ENCODE measurements around the gene ALDH1A1.

The ALDH1A1 gene

DNA sequence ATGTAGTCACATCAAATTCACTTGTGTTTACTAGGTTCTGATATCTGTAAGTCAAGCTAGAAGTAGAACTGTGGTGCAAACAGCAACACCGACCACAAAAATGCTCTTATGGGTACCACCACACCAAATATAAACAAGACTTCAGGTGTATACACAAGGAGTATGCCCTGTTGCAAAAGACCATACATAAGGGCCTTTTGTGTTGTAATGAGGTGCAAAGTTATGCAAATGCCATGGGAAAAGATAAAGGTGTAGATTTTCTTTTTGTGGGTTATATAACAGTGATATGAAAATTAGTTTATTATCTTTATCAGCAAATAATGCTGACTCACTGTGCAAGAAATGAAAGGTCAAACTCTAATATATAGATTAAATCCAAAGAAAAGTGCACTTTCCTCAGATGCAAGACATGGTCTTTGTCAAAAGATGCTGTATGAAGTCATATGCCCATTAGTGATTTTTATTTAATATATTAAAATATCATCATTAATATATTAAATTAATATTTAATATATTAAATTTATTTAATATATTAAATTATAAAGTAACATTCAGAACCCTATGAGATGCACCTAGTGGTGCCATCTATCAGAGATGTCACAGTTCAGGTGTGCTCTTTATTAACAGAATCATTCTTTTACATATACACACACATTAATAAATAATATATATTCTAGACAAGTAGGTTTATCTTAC lies 26.7 kb upstream of the ALDH1A1 start:
- DNase-seq (ENCODE audit: low read depth in 2 of 2, low spot score in 1 of 2): no peak

DNA sequence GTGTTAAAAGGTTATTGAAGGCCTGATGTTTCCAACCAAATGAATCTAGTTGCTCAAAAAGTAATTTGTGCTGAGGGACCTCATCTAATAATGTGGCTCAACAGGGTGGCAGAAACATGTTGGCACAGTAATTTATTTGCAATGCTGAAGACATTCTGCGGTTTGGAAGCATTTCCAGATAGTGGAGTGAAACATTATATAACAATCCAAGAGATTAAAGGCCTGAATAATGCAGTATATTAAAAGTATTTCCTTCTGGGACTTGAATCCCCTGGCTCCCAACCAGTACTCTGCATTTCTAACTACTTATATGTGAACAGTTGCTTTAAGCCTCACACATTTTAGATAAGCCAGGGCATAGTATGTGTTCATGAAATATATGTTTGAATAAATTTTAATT lies 25.9 kb upstream of the ALDH1A1 start:
- DNase-seq (ENCODE audit: low read depth in 2 of 2, low spot score in 1 of 2): no peak

DNA sequence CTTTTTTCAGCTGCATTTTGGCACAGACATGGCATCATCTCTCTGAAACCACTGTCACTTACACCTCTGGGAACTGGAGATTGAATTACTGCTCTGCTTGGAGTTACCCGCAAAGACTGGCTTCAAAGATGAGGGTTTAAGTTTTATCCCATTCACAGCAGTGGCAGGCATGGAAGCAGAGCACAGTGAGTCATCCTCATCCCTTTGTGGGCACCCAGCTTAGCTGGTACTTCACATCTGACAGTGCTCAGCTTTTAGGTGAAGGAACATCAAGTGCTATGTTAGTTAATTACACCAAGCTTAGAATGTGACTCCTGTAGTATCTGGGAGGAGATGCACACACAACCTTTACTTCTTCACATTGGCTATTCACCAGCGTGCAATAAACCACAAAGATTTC lies 24.8 kb upstream of the ALDH1A1 start:
- no peak for DNase-seq (ENCODE audit: low read depth in 2 of 2, low spot score in 1 of 2)

GRCh38 chr9:72974501-72974900 lies 21.6 kb upstream of the ALDH1A1 start:
- DNase-seq (ENCODE audit: low read depth in 2 of 2, low spot score in 1 of 2): no peak

GRCh38 chr9:72972636-72973035 lies 19.8 kb upstream of the ALDH1A1 start:
- DNase-seq (ENCODE audit: low read depth in 2 of 2, low spot score in 1 of 2): no peak

GRCh38 chr9:72971411-72971810 lies 18.6 kb upstream of the ALDH1A1 start:
- DNase-seq (ENCODE audit: low read depth in 2 of 2, low spot score in 1 of 2): no peak

DNA sequence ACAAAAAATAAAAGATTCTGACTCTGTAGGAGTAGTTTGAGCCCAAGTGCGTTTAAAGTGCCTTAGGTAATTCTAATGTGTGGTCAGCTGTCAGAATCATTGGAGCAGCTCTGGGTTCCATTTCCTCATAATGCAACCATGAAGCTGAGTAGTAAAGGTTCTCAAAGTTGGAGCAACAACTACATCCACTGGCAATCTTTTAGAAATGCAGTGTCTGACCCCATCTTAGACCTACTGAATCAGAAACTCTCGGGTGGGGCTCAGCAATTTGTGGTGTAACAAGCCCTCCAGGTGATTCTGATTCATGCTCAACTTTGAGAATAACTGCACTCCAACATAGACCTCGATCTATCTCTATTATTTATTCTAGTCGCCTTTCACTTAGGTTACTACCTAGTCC lies 7.6 kb upstream of the ALDH1A1 start:
- no peak for DNase-seq (ENCODE audit: low read depth in 2 of 2, low spot score in 1 of 2)

GRCh38 chr9:72958485-72959281 lies 5.8 kb upstream of the ALDH1A1 start:
- no peak for DNase-seq (ENCODE audit: low read depth in 2 of 2, low spot score in 1 of 2)

- no peak for DNase-seq (ENCODE audit: low read depth in 2 of 2, low spot score in 1 of 2)
These were observed 2.7 kb upstream of the ALDH1A1 start for GRCh38 chr9:72955571-72955970.

DNA sequence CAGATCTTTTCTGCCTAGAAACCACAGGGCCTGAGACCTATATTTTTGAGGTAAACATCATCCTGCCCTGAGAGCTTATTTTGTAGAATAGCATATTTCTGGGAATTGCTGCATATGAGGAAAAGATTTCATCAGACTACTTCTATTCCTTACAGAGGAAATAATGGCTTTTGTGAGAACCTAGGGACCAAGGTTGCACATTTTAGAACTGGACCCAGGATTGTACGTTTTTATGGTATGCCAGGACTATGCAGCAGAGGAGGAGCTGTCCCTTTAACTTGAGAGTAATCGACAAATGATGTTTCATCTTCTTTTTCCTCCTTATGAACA lies 2.2 kb upstream of the ALDH1A1 start:
- DNase-seq (ENCODE audit: low read depth in 2 of 2, low spot score in 1 of 2): no peak

GRCh38 chr9:72954431-72955125 lies 1.7 kb upstream of the ALDH1A1 start:
- DNase-seq (ENCODE audit: low read depth in 2 of 2, low spot score in 1 of 2): no peak

GRCh38 chr9:72952381-72952690 lies 517 bp downstream of the ALDH1A1 start:
- DNase-seq (ENCODE audit: low read depth in 2 of 2, low spot score in 1 of 2): no peak

- DNase-seq (ENCODE audit: low read depth in 2 of 2, low spot score in 1 of 2): no peak
These were observed 1.1 kb downstream of the ALDH1A1 start for GRCh38 chr9:72951520-72952380.

DNA sequence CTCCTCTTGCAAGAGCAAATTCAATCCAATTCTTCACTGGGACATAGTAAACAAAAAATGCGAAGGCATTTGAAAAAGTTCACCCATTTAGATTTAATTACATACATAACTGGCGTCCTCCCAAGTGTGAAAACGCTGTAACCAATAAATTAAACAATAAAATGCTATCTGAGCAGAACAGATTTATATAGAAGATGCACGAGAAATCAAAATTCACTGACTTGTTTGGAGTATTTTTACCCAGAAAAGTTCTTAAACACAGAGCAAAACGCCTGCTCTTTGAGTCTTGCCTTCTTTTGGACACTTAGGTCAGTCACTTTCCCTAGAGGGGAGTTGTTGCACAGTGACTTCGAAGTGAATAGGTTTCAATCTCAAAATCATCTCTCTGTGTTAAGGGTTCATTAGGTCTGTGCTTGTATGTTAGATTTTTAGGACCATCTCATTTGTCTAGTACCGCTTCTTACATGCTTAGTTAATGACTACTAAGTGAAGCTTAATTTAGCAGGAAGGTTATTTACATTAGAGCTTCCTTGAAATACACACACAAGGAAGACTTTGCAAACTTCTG lies 1.9 kb downstream of the ALDH1A1 start:
- no peak for DNase-seq (ENCODE audit: low read depth in 2 of 2, low spot score in 1 of 2)

GRCh38 chr9:72949918-72950325 lies 2.9 kb downstream of the ALDH1A1 start:
- DNase-seq (ENCODE audit: low read depth in 2 of 2, low spot score in 1 of 2): no peak

DNA sequence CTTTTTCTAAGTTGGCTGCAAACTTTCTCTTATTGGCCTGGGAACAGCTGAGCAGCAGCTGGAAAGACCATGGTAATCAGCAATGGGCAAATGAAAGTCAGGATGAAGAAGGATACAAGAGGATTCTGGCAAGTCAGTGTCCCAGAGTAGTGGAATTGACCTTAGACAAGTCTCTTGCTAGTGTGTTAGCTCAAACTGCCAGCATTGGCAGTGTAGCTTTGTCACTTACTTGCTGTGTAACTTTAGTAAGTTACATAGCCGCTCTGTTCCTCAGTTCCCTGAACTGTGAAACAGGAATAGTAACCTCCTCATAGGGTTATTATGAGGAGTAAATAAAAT lies 3.6 kb downstream of the ALDH1A1 start:
- no peak for DNase-seq (ENCODE audit: low read depth in 2 of 2, low spot score in 1 of 2)

GRCh38 chr9:72948575-72949243 lies 4.1 kb downstream of the ALDH1A1 start:
- DNase-seq (ENCODE audit: low read depth in 2 of 2, low spot score in 1 of 2): no peak

GRCh38 chr9:72947984-72948465 lies 4.8 kb downstream of the ALDH1A1 start:
- no peak for DNase-seq (ENCODE audit: low read depth in 2 of 2, low spot score in 1 of 2)

DNA sequence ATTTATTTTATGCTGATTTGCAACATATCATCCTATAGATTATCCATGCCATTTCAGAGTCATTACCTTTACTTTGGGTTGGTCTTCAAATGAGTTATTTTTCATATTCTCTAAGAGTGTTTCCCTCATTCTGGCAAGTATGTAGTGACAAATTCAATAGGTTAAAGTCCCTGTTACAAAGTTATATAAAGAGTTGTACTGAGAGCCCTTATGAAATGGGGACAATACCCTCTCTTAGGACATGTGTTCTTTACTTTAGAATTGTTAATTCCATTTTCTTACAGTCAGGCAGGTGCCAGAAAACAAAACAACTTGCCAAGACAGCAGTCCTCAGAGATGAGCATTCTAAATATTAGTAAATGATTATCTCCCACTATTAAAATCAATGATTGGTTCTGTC lies 6.0 kb downstream of the ALDH1A1 start:
- no peak for DNase-seq (ENCODE audit: low read depth in 2 of 2, low spot score in 1 of 2)

DNA sequence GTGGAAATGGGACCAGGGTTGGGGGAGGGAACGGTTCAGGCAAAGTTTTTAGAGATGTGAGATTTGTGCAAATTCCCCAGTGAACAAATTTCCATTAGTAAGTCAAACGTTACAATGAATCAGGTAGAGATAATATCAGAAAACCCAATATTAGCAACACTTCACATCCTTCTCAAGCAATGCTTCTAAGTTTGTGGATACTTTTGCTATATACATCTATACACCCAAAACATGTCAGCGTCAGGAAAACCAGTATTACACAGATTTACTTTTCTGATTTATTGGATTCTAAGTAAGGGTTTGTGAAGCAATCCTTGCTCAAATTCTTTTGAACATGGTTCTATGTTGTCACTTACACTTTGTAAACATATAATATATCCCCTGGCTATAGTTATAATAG lies 6.5 kb downstream of the ALDH1A1 start:
- DNase-seq (ENCODE audit: low read depth in 2 of 2, low spot score in 1 of 2): no peak

GRCh38 chr9:72945391-72945790 lies 7.5 kb downstream of the ALDH1A1 start:
- no peak for DNase-seq (ENCODE audit: low read depth in 2 of 2, low spot score in 1 of 2)
